GM12891 (cell line): Measurements from ENCODE around the gene TMEM145.

ENCODE experiments used
- POLR2A ChIP-seq: IDR thresholded peaks from 2 replicates; pipeline ENCODE4 v1.6.1; 2011; ENCODE audit warnings: low read depth, low read length, control low read depth
- TAF1 ChIP-seq: IDR thresholded peaks from 2 replicates; pipeline ENCODE4 v1.6.1; 2011; ENCODE audit warnings: low read depth, low read length, control low read depth

DNA sequence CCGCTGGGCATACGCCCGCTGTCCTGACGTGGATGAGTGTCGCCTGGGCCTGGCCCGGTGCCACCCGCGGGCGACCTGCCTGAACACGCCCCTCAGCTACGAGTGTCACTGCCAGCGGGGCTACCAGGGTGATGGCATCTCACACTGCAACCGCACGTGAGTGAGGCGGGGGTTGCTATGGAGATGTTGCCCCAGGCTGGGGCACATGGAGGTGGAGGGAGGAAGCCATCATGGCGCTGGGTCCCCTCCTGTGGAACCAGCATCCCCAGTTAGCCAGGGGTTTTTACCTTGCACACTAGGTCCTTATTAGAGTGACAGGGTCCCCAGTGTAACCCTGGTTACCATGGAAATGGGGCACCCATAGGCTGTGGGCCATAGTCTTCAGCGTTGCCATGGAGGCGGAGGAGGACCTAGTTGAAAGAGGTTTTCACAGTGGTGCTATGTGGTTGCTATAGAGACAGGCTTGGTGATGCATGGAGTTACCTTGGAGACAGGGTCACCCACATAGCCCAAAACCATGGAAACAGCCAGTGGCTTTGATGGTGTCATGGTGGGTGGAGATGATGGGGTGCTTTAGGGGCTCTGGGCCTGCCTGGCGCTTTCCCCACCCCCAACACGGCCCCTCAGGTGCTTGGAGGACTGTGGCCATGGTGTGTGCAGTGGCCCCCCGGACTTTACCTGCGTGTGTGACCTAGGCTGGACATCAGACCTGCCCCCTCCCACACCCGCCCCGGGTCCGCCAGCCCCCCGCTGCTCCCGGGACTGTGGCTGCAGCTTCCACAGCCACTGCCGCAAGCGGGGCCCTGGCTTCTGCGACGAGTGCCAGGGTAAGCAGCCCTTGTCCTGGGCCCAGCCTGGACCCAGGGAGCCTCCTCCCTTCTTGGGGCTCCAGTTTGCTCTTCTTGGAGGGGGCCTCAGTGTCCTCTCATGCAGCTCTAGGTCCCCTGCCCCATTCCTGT is 39.5 kb downstream of the TMEM145 start:
- no peak for TF ChIP-seq TAF1
- TF ChIP-seq POLR2A = no peak
